ENCODE data around the gene PTPRM. TPM values are rescaled to one million over a fixed set of nuclear protein-coding genes. Genes with fewer than 3 reads are reported as not detected.

The PTPRM gene
- total and polyA plus RNA-seq, 9 donors, result 45.6 to 82.0 (median 56.9) TPM

DNA sequence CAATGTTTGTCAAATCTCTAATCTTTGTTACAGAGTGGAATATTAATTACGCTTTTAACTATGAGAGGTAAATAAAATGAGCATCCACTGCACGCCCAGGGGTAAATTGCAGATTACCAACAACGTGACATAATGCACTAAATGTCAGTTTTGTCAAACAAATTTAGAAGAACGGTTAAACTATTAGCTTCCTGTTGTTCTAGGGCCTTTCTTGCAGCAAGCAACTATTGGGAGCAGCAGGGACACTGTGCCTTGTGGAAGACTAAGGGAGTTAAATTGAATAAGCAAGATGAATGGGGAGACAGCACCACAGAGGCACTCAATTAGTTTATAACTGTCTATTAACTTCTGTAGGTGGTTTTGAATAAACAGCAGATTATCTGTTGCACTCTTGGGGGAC, 651.1 kb downstream of the PTPRM start:
- no peak overlapping the region for H3K27ac ChIP-seq
- no peak for DNase-seq
- H3K36me3 ChIP-seq, result no peaks in the 10 kb centered on the region
- no peak for TF ChIP-seq EP300 (IDR thresholded peaks at IDR 0.05)
- TF ChIP-seq, protein P1, sequence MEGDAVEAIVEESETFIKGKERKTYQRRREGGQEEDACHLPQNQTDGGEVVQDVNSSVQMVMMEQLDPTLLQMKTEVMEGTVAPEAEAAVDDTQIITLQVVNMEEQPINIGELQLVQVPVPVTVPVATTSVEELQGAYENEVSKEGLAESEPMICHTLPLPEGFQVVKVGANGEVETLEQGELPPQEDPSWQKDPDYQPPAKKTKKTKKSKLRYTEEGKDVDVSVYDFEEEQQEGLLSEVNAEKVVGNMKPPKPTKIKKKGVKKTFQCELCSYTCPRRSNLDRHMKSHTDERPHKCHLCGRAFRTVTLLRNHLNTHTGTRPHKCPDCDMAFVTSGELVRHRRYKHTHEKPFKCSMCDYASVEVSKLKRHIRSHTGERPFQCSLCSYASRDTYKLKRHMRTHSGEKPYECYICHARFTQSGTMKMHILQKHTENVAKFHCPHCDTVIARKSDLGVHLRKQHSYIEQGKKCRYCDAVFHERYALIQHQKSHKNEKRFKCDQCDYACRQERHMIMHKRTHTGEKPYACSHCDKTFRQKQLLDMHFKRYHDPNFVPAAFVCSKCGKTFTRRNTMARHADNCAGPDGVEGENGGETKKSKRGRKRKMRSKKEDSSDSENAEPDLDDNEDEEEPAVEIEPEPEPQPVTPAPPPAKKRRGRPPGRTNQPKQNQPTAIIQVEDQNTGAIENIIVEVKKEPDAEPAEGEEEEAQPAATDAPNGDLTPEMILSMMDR (IDR thresholded peaks at IDR 0.05), result no peak
- TF ChIP-seq POLR2A (IDR thresholded peaks at IDR 0.05), result no peak
- WGBS, 3 donors, result 92 to 96% (median 95%) methylated on average over 4 of the region's 4 CpGs
- no peaks in the 10 kb centered on the region for H3K27me3 ChIP-seq
- H3K4me1 ChIP-seq (ENCODE audit: insufficient read depth), result no peaks in the 10 kb centered on the region
- H3K4me3 ChIP-seq, result no peak overlapping the region
- intact Hi-C loops (cut with DNase I), result no loop called here
- no peaks in the 10 kb centered on the region for H3K9me3 ChIP-seq

DNA sequence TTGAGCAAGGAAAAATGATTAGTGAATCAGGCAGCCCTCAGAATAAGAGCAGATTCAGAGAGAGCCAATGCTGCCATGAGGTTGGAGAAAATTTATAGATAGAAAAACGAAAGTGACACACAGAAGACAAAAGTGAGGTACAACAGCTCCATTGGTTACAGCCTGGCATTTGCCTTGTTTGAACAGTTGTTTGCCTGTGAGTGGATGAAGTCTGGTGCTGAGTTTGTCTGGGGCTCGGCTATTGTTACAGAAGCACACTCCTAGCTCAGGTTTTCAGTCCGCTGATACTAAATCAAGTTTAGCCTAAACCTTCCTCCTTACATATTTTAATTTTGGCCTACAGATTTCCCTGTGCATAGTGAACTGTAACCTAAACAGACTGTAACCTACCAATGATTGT, 654.3 kb downstream of the PTPRM start:
- no peak overlapping the region for H3K27ac ChIP-seq
- TF ChIP-seq POLR2A (IDR thresholded peaks at IDR 0.05) (no peak), EP300 (IDR thresholded peaks at IDR 0.05) (no peak)
- TF ChIP-seq, protein P1 (IDR thresholded peaks at IDR 0.05), result no peak
- no peaks in the 10 kb centered on the region for H3K27me3 ChIP-seq
- WGBS, 3 donors, result 63 to 88% (median 87%) methylated on average over 3 of the region's 3 CpGs
- intact Hi-C loops (cut with DNase I), result no loop called here
- no peaks in the 10 kb centered on the region for H3K36me3 ChIP-seq
- H3K4me3 ChIP-seq, result no peak overlapping the region
- DNase-seq, result no peak
- no peaks in the 10 kb centered on the region for H3K9me3 ChIP-seq
- H3K4me1 ChIP-seq (ENCODE audit: insufficient read depth), result no peaks in the 10 kb centered on the region

- no peak overlapping the region for H3K27ac ChIP-seq
- no peak for DNase-seq
- 98 to 99% (median 99%) methylated on average over 3 of the region's 3 CpGs for WGBS, 3 donors
- H3K4me1 ChIP-seq (ENCODE audit: insufficient read depth), result no peaks in the 10 kb centered on the region
- no peaks in the 10 kb centered on the region for H3K27me3 ChIP-seq
- intact Hi-C loops (cut with DNase I), result no loop called here
- no peak overlapping the region for H3K4me3 ChIP-seq
- no peaks in the 10 kb centered on the region for H3K36me3 ChIP-seq
- TF ChIP-seq, protein P1 (IDR thresholded peaks at IDR 0.05), result no peak
- TF ChIP-seq POLR2A (IDR thresholded peaks at IDR 0.05) (no peak), EP300 (IDR thresholded peaks at IDR 0.05) (no peak)
- H3K9me3 ChIP-seq, result no peaks in the 10 kb centered on the region
Measured at GRCh38 chr18:8224576-8224975, 657.5 kb downstream of the PTPRM start.

DNA sequence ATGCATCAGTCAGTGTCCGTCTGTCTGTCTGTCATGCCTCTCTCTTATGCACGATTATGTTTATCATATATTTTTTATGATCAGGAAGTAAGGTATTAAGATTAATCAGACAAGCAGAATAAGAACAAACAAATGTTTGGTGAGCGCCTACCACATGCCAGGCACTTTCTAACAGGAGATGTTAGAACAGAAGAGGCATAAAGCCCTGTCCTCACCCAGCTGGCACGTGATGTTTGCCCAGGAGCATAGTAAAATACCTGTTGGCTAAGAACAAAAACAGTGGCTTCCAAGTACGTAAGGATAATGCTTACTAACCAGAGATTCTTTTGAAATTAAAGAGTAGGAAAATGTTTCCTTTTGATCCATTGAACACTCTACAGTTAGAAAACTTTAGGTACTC, 661.9 kb downstream of the PTPRM start:
- no peaks in the 10 kb centered on the region for H3K9me3 ChIP-seq
- DNase-seq, result no peak
- H3K36me3 ChIP-seq, result no peaks in the 10 kb centered on the region
- TF ChIP-seq EP300 (IDR thresholded peaks at IDR 0.05), result no peak
- TF ChIP-seq, protein P1 (IDR thresholded peaks at IDR 0.05), result no peak
- TF ChIP-seq POLR2A (IDR thresholded peaks at IDR 0.05), result no peak
- intact Hi-C loops (cut with DNase I), result no loop called here
- no peak overlapping the region for H3K27ac ChIP-seq
- H3K4me3 ChIP-seq, result no peak overlapping the region
- WGBS, 3 donors, result 77 to 95% (median 86%) methylated on average over 5 of the region's 5 CpGs
- H3K27me3 ChIP-seq, result no peaks in the 10 kb centered on the region
- H3K4me1 ChIP-seq (ENCODE audit: insufficient read depth), result peaks cover 3% of the 10 kb centered on the region

DNA sequence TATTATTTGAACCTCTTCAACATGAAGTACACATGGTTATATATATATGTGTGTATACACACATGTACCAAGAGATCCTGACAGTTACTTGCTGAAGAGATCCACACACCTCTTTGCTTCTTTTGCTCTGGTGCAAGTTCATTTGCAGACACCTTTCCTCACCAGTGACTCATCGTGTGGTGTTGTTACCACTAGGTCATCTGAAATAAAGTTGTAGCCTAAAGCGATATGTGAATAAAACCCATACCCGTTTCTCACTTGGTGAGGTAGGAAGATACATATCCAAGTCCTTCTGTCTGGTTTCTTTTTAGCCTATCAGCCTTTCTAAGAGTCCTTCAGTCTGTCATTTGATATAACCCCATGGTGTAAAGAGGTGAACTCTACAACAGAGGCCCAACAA, 662.7 kb downstream of the PTPRM start:
- intact Hi-C loops (cut with DNase I), result no loop called here
- Histone ChIP-seq H3K4me1 (ENCODE audit: insufficient read depth) (peaks cover 3% of the 10 kb centered on the region), H3K36me3 (no peaks in the 10 kb centered on the region), H3K9me3 (no peaks in the 10 kb centered on the region), H3K27ac (no peak overlapping the region), H3K27me3 (no peaks in the 10 kb centered on the region), H3K4me3 (no peak overlapping the region)
- WGBS, 3 donors, result 96% methylated on average over 3 of the region's 3 CpGs
- DNase-seq, result no peak
- TF ChIP-seq POLR2A (IDR thresholded peaks at IDR 0.05) (no peak), EP300 (IDR thresholded peaks at IDR 0.05) (no peak)
- TF ChIP-seq, protein P1 (IDR thresholded peaks at IDR 0.05), result no peak

Data from ovary (tissue), 9 donors.